GM13976 (cell line): ENCODE measurements around the gene CAPN11.

Experiments
- DNase-seq: peaks from one replicate; pipeline ENCODE4 v3.0.0; 2012; ENCODE audit warnings: low spot score
- CTCF ChIP-seq: IDR thresholded peaks from 2 replicates; pipeline ENCODE4 v1.5.1; 2012; ENCODE audit warnings: borderline replicate concordance, mild to moderate bottlenecking; ENCODE audit not compliant: insufficient read depth; ENCODE audit errors: extremely low read depth, missing control alignments, control extremely low read depth
- in situ Hi-C: fragments of 300-500 bp; cut with MboI; formaldehyde crosslinking; loops from one replicate; pipeline ENCODE4 v1.12.0; 2022; ENCODE audit warnings: low sequenced_read_pairs, mixed read lengths, inconsistent platforms; ENCODE audit not compliant: unreplicated experiment

Gene CAPN11

GRCh38 chr6:44115866-44116265 lies 42.8 kb upstream of the CAPN11 start:
- TF ChIP-seq CTCF, result no peak
- in situ Hi-C loops, result no loop called here
- no peak for DNase-seq

- in situ Hi-C loops, result no loop called here
- no peak for TF ChIP-seq CTCF
- DNase-seq, result no peak
These were observed 41.8 kb upstream of the CAPN11 start for GRCh38 chr6:44116641-44117382.

- in situ Hi-C loops, result no loop called here
- no peak for TF ChIP-seq CTCF
- no peak for DNase-seq
These were observed 41.1 kb upstream of the CAPN11 start for GRCh38 chr6:44117397-44118128.

- DNase-seq, result no peak
- in situ Hi-C loops, result no loop called here
- no peak for TF ChIP-seq CTCF
These were observed 38.8 kb upstream of the CAPN11 start for GRCh38 chr6:44119704-44120262.

- DNase-seq, result no peak
- no peak for TF ChIP-seq CTCF
- in situ Hi-C loops, result no loop called here
These were observed 37.8 kb upstream of the CAPN11 start for GRCh38 chr6:44120692-44121443.

GRCh38 chr6:44122801-44123200 lies 35.8 kb upstream of the CAPN11 start:
- no peak for DNase-seq
- in situ Hi-C loops, result no loop called here
- TF ChIP-seq CTCF, result no peak
